Fibroblast of lung (primary cell): ENCODE results near the gene MMP20.

ENCODE experiments used
- CTCF ChIP-seq, 2 donors: IDR thresholded peaks in 1 of 2; conservative IDR thresholded peaks in 1 of 2; 1 replicate in 1 of 2; 2 replicates in 1 of 2; pipeline ENCODE4 v1.5.1; 2011 to 2012; ENCODE audit warnings: low read length in 2 of 2, control low read depth in 1 of 2, inconsistent platforms in 1 of 2, low read depth in 1 of 2, mild to moderate bottlenecking in 1 of 2
- EZH2 ChIP-seq: IDR thresholded peaks from 2 replicates; pipeline ENCODE4 v1.5.1; 2012; ENCODE audit warnings: low read length, control low read depth, mild to moderate bottlenecking; ENCODE audit errors: missing control alignments

- TF ChIP-seq CTCF (conservative IDR thresholded peaks at IDR 0.05 in 1 of 2, IDR thresholded peaks at IDR 0.05 in 1 of 2; ENCODE audit: low read depth in 1 of 2, low read length in 2 of 2), result no peak
- no peak for TF ChIP-seq EZH2
Observed at GRCh38 chr11:102576350-102576749, 48.8 kb downstream of the MMP20 start.
